Midbrain (tissue), 1 donor: ENCODE results near the gene AVEN.

Experiments used
- DNase-seq: peaks from one replicate; lab custom pipeline; 2025; lab: John Stamatoyannopoulos, UW

AVEN gene

DNA sequence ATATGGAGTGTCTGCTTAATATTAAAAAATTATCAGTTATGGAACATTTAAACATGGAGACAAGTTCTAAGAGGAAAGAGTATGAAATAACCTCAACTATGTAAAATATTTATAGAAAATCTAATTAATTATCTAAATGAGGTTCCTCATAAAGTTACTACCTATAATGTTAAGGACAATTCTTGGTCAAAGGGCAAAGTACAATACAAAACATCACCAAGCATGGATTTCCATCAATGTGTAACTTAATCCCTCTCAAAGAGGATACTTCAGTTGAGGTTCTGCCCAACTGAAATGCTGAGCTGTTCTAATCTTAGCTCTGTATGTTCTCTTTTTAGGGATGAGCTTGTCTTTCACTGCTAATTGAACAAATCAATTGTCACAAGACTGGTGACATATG is 126.7 kb downstream of the AVEN start:
- no peak for DNase-seq

DNA sequence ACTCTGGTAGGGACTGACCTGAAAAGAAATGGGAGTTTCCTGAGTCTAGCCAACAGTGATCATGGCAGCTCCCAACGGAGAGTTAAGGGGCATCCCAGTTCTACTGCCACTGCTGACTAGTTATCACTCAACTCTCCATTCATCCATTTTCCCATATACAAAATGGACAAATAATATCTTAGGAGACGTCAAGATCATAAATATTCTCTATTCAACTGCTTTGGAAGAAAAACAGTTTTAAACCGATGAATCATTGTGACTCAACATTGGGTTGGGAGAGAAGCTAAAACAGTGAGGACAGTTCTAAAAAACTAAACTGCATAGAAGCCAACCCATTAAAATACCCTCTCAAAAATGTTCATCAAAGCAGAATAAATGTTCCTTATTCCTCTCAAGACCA is 128.3 kb downstream of the AVEN start:
- DNase-seq: no peak

DNA sequence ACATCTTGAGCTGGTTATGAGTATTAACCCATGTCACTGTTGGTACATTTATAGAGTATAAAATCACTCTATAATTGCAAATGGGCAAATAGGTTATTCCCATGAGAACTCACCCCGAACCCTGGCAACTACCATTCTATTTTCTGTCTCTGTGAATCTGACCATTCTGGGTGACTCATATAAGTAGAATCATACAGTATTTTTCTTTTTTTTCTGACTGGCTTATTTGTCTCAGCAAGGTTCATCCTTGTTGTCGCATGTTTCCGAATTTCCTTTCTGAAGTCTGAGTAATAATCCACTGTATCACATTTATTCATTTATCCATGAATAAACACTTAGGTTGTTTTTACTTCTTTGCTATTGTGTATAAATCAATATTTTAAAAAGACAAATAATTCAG is 130.6 kb downstream of the AVEN start:
- no peak for DNase-seq

DNA sequence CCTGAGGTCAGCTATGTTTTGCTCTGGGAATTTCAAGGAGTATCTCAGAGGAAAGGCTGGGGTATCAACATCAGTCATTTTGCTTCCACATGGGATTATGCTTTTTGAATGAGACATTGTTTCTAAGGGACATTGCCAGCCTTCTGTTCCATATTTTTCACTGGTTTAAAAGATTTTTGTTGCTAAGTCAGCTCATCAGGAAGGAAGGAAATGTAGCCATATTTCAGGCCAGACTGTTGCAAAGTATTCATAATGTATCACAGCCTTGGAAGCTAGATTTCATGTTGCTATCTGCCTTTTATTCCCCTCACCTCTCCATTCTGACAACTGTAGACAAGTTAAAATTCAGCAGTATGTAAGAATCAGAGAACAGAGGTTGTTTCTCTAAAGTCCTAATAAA is 131.7 kb downstream of the AVEN start:
- DNase-seq: no peak

DNA sequence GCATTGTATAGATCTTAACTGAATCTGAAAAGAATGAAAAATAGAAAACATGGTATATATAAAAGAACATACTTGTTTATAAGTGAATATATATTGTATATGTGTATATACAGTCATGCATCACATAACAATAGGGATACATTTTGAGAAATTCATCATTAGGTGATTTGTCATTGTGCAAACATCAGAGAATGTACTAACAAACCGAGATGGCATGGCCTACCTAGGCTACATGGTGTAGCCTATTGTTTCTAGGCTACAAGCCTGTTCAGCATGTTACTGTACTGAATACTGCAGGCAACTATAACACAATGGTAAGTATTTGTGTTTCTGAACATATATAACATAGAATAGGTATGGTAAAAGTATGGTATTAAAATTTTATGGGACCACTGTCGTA is 135.3 kb downstream of the AVEN start:
- DNase-seq: no peak

DNA sequence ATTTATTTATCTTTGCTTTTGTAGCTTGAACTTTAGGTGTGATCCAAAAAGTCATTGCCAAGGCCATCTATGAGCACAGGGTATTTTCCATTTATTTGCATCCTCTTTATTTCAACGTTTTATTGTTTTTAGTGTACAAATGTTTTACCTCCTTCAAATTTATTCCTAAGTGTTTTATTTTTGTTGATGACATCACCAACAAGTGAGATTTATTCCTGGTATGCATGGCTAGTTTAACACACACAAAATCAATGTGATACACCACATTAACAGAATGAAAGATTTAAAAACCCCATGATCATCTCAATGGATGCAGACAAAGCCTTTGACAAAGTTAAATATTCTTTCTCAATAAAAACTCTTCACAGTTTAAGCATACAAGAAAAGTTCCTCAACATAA is 137.0 kb downstream of the AVEN start:
- DNase-seq: no peak

DNA sequence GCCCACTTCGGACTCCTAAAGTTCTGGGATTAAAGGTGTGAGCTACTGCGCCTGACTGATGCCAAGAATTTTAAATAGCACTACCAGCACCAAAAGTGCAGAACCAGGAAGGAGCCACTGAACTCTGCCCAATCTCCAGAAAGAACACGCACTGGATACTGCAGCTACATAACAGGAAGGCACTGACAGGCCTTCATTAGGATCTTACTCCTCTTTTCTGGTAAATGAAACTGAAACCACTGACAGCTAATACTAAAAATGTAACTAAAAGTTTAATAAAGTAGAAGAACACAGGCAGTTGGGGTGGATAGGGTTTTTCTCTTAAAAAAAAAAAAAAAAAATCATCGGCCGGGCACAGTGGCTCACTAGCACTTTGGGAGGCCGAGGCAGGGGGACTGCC is 144.8 kb downstream of the AVEN start:
- DNase-seq: no peak

DNA sequence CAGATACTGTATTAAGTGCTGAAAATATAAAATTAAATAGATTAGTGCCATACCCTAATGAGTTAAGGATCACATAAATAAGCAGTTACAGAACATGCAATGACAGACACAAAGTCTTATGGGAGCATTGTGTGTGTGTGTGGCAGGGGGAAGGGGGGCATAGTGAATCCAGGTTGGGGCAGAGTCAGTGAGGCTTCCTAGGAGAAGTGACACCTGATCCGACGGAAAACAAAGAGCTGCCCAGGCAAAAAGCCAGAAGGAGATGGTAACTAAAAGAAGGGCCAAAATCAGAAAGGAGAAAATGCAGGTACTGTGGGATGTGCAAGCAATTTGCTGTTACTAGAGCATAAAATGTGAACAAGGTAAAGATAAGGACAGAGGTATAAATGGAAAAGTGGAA is 150.8 kb downstream of the AVEN start:
- no peak for DNase-seq

DNA sequence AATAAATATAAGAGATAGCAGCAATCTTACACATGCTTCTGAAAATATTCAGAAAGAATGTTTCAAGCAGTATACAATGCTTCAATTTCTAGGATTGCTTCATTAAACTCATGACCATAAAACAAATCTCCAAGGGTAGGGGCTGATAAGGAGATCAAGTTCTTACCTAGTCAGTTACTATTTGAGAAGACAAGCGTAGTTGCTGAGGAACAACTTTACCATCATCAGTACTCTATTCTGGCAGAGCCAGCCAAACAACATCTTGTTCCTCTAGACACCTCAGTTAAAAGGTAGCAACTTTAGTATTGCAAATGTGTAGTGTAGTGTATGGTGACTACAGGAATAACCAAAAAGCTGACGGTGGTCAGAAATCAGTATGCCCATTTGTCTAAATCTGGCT is 156.1 kb downstream of the AVEN start:
- no peak for DNase-seq

DNA sequence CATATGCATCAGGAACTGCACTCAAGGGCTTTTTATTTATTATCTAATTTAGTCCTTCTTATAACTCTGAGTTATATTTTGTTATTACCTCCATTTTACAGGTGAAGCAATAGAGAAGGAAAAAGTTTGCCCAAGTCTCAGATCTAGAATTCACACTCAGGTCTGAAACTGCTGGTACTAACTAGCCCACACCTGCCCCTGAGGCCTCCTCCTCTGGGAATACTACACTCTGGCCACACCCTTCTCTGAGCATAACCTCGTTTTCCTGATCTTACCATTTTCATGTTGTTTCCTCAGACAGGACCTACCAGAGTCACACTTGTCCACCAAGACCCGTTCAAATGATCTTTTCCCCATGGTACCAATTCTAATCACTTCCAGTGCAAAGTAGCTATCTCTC is 164.8 kb downstream of the AVEN start:
- no peak for DNase-seq

DNA sequence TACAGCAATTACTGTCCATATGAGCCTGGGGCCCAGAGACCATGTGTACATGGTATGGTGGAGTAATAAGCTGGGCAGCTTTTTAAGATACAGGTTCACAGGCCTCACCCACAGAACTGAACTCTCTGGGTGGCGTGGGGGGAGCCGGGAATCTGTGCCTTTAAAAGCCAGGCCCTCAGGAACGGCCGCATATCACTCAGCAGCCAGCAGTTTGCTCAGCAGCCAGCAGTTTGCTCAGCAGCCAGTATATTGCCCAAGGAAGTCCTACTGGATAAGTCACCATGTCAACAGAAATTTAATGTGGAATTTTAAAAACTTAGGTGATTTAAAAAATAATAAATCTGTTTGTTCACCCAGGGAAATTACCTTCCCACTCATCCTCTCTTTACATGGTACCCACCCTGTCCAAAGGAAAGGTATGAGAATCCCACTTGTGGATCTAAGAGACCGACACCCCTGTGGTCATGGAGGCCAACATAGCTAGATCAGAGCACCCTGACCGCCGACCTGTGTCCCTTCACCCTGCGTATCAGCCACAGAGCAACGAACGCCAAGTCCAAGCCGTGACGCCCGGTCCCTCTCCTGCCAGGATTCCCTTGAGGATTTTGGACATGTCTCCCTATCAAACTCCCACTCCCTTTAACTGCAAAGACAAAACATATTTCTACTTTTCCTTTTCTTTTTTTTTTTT is 166.4 kb downstream of the AVEN start:
- DNase-seq: no peak

DNA sequence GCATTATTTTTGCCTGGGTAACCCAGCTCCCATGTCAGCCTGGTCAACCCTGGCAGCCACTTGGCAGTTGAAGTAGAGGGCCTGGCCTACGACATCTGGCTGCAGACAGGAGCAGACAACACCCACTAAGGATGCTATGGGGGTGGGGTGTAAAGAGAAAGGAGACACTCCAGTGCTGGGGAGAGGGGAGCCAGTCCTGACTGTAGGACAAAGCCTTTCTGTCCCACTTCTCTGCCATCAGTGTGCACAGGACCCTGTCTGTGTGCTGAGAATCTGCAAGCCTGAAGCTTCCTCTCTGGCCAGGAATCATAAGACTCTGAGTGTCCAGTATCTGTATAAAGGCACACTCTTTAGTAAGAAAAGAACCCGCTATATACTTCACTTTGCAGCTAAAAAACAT is 167.0 kb downstream of the AVEN start:
- DNase-seq: no peak

DNA sequence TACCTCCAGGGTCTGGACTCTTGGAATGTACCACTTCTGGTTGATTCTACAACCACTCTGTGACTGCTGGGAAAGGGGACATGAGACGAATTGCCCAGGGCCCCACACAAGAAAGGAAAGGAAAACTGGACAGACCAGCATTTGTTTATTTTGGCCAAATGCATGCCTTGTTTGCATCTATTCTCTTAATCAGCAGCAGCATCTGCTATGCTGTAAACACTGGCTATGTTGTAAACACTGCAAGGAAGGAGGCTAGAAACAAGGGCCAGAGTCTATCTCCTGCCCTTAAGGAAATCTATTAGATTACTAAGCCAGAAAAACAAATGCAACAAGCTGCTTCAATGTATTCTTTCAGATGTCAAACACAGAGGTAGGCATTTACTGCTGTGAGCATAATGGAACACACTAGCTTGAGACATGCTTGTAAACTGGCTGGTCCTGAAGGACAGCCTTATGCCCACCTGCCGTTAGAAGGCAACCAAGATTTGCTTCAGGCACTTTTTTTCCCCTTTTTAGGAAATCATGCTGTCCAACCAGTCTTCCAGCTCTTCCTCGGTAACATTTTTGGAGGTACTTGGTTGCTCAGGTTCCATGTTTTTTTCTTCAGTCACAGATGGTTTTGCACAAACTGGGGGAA is 172.8 kb downstream of the AVEN start:
- DNase-seq: no peak

DNA sequence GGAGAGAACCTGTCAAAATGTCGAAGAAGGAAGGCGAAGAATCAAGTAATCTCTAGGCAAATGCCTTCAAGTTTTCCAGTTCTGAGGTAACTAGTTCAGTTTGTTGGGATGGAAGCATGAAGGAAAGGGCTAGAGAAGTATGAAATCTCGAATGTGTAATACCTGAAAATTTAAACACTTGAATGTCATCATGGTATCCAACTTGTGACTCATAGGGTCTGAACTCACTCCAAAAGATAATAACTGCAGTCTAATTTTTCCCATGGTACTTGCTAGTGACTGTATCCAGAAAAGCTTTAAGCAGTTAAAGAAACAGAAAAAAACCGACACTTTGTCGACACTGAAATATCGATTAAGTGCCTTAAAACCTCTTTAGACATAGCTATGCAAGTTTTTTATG is 173.6 kb downstream of the AVEN start:
- DNase-seq: no peak

DNA sequence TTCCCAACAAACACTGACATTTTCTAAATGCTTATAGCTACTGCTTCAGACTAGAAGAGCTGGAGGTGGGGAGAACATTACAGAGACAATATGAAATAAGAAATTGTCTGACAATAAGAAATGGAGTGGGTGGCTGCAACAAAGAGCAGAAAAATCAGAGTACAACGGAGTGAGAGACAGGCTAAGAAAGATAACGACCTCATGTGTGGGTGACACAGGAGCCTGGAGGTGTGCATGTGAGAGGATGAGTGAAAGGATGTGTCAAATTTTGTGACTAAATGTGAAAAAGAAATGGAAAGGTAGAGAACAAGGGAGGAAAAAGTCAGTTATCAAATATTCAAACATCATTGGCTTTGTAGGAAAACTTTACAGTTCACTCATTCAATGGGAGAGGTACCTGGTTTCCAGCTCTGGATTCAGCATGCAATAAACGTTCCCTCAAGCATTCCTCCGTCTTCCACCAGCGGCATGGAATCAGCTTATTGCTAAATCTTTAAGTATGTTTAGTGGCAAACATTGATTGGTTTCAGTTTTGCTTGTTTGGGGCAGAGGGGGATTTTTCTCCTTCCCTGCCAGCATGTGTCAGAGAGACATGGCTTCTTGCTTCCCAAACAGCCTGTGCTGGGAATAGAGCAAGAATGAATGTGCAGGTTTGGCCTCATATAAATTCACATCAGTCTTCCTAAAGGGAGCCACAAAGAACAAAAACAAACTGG is 174.5 kb downstream of the AVEN start:
- no peak for DNase-seq

DNA sequence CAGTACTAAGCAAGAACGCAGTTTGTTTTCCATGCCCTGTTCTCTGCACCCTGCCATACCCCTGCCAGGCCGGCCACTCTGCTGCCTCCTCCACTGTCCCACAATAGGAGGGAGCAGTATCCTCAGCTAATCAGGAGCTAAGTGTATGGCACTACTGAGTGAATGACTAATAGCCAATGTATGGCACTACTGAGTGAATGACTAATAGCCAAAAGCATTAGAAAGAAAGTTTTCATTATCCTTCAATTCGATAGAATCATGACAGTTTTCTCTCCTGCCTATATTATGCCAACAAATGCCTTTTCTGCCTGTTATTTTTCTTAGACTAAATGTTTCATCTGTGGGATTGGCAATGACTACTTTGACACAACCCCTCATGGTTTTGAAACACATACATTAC is 178.2 kb downstream of the AVEN start:
- no peak for DNase-seq

DNA sequence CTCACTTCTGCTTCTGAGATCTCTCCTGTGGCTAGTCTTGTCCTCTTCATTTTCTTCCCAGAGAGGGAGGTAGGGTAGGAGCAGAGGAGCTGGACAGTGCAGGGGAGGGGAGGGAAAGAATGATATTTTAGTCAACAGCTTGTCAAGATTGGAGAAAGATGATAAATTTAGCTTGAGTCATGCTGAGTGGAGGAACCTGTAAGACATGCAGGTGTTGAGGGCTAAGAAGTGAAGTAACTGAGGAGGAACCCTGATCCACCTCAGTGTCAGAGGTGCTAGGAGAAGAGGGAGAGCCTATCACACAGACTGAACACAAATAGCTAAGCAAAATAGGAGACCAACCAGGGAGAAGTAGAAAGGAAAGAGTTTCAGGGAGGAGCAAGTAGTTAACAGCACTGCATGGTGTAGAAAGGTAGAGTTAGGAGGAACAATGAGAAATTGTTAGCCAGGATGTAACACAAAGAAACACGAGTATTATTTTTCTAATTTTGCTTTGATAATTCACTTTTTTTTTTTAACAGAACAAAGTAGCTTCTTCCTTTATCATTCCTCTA is 178.9 kb downstream of the AVEN start:
- no peak for DNase-seq

DNA sequence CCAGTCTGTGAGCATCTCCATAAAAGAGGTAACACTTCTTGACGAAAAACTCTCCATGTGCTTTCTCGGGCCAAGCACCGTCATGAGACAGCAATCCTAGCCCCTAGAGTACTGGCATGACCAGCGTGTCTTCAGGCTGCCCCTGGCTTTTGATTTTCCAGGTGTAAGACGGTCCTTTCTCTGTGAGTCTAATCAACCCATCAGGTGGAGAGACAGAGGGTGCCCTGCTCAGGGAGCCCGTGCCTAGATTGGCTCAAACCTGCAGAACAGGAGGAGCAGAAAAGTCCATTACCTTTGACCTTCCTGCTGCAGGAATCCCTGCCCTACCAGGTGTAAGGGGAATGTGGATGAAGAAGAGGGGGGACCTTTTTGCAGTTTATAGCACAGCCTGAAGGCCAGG is 180.2 kb downstream of the AVEN start:
- no peak for DNase-seq

DNA sequence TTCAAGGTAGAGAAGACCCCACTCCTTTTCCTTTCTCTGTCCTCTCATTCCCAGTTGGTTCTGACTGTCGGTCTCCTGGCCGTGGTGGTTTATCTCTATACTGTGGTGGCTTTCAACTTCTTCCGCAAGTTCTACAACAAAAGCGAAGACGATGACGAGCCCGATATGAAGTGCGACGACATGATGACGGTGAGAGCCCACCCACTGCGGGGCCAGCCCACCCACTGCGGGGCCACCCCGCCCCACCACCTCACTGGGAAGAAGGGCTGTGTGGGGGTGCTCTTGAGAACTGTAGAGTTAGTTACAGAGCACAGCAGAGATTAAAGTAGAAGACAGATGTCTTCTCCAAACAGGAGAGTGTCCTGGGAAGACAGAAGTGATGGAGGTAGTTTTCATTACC is 181.3 kb downstream of the AVEN start:
- no peak for DNase-seq

DNA sequence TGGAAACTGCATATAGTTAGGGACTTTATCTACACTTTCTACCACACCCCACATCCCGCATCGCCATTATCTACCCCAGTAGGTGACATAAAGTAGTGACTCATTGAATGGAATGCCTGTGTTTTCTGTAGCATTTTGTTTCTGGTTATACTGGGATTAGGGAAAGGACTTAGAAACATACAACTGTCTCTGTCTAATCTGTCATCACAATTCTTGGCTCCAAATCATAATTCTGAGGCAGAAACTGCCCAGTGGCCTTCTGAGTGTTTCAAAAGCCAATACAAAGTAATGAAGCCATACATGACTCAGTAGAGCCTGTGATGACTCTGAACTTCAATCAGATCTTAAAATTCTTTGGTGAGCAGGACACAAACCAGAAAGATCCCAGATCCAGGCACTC is 186.4 kb downstream of the AVEN start:
- DNase-seq: no peak

DNA sequence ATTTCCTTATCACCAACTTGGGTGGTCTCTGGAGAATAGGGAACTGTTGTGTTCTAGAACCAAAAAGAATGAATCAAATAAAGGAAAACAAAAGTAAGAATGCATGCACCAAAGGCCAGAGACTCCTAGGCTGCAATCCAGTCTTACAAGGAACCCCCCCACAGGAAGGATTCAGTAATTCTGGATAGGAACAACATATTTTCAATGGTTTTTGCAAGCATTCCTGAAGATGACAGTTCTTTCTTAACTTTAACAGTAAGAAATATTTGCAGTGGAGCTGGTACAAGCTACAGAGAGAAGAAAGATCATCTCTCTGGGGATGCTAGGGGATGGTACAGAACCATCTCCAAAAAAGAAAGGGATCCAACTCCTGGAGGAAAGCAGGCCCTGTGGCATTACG is 186.9 kb downstream of the AVEN start:
- DNase-seq: no peak

DNA sequence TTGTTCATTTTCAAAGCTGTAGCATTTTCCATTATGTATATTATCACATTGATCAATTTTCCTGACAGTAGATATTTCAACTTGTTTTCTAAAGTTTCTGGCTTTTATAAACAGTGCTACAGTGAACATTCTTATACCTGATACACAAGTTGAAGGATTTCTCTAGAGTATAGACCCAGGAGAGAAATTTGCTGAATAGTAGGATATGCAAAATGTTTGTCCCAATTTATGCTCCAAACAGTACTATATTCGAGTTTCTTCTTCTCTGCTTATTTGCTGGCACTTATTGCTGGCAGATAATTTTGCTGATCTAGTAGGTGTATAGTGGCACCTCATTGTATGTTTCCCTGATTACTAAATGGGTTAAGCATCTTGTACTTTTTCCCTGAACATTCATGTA is 187.9 kb downstream of the AVEN start:
- DNase-seq: no peak

DNA sequence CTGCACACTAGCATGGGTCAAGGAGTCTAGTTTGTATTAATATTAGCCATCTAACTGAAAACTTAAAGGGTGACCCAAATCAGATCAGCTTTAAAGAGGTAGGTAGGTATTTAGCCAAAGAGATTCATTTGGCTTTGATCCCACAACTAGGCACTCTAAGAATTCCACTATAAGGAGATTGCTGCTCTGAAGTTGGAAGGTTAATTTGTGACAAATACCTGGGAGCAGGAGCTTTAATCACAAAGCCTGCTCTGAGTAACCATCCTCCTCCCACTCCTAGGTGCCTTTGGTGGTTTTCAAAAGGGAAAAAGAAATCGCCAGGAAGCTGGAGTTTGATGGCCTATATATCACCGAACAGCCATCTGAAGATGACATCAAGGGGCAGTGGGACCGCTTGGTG is 191.0 kb downstream of the AVEN start:
- DNase-seq: no peak
